ENCODE results near the gene GTPBP3.
"Not testable (repeated sequence)": the region's sequence is repeated elsewhere in the genome, so short reads cannot be mapped to it uniquely, and the experiment has no call there.

The GTPBP3 gene

DNA sequence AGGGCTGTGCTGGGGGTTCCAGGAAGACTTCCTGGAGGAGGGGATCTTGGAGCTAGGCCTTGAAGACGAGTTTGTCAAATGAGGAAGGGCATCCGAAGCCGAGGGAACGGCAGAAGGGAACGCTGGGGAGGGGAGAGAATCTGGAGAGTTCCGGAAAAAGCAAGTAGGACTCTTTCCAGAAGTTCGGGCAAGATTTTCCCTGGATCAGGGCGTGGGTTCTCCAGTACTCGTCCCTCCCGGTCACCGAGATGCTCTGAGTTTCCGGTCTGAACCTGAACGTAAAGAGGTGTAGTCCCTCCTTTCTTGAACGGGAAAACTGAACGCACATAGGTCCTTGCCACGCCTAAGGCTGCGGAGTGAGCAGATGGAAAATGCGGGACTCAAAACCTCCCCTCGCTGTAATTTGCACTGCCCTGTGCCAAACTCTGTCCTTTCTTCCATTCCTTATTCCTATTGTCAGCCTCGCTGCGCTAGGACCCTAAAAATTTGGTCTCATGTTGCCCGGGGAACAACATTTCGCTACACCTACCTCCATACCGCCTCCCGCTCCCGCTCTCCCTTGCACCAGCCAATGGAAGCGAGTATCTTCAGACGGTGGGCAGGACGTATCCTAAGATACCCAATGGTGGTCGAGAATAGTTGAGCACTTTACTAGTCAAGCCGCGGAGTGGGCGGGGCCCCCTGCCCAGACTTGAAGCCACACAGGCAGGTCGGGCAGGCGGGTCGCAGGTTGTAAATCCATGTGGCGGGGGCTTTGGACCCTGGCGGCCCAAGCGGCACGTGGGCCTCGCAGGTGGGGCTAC is at the start of gene GTPBP3:
Gene GTPBP3 (plus strand): TSS at position 682 of the 803 bp plus-strand sequence. CDS start 59 bp downstream, at position 741.
- peak; percentile 99 for DNase-seq

- no peak for DNase-seq
Measured at GRCh38 chr19:17289489-17289888, 47.9 kb upstream of the GTPBP3 start.

- DNase-seq: no peak
Measured at GRCh38 chr19:17292301-17293074, 44.9 kb upstream of the GTPBP3 start.

- no peak for DNase-seq
Measured at GRCh38 chr19:17293605-17294004, 43.7 kb upstream of the GTPBP3 start.

- DNase-seq: no peak
Measured at GRCh38 chr19:17294051-17294891, 43.1 kb upstream of the GTPBP3 start.

DNA sequence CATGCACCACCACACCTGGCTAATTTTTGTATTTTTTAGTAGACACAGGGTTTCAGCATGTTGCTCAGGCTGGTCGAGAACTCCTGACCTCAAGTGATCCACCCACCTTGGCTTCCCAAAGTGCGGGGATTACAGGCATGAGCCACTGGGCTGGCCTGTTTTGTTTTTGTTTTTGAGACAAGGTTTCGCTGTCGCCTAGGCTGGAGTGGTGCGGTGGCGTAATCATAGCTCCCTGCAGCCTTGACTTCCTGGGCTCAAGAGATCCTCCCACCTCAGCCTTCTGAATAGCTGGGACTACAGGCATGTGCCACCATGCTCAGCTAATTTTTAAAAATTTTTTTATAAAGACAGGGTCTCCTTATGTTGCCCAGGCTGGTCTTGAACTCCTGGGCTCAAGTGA is 41.8 kb upstream of the GTPBP3 start:
- DNase-seq: not testable (repeated sequence)

GRCh38 chr19:17296273-17296672 is 41.1 kb upstream of the GTPBP3 start:
- DNase-seq: no peak

GRCh38 chr19:17296976-17297375 is 40.4 kb upstream of the GTPBP3 start:
- DNase-seq: no peak

DNA sequence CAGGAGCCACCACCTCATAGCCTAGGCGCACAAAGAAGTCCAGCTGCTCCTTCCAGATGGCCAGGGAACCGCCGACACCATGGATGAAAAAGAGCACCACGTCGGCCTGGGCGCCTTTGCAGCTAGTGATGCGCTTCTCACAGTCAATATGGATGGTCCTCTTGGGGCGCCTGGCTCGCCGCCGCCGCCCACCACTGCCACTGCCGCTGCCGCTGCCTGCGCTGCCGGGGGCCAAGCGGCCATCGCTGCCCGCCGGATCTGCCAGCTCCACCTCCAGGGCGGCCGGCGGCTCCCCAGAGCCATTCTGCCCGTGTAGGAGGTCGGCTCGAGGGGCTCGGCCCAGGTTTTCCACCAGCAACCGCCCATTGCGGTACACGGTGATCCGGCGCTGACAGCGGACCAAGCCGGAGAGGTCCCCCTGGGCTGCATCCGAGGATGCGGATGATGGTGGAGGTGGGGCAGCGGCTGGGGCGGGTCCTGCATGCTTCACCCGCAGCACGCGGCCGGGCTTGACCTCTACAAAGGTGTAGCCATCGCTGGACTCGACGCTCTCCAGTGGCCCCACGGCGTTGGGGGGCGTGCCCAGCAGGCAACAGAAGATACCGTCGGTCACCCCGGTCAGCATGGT is 36.2 kb upstream of the GTPBP3 start:
- DNase-seq: no peak

DNA sequence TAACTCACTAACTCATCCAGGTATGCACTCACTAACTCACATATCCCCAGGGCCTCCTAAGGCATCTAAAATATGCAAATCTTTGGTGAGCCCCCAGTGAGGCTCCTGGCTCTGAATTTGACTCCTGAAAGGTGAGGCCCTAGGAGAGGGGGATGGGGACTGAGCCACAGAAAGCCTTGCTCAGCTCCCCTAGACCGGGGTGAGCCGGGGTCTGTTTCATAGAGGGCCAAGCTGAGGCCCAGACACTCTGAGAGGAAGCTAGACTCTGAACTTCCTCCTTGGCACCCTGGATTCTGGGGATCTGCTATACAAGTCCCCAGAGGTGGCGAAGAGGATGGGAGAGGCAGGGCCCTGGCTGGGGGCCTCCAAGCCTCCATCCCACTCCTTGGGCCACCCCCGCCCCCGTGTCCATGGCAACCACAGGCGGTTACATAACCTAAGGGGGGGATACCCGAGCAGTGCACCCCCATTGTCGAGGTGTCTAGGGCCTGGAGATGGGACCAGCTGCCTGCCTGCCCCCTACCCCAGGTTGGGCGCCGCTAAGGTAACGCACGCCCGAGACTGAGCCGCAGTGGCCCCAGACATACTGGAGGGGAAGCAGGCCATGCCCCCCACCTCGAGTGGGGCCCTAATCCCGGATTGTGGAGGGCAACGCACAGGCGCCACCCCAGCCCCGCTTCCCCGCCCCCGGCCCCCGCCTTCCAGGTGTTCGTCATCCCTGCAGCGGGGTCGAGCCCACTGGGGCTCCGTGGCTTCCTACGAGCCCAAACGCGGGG is 34.8 kb upstream of the GTPBP3 start:
- no peak for DNase-seq

DNA sequence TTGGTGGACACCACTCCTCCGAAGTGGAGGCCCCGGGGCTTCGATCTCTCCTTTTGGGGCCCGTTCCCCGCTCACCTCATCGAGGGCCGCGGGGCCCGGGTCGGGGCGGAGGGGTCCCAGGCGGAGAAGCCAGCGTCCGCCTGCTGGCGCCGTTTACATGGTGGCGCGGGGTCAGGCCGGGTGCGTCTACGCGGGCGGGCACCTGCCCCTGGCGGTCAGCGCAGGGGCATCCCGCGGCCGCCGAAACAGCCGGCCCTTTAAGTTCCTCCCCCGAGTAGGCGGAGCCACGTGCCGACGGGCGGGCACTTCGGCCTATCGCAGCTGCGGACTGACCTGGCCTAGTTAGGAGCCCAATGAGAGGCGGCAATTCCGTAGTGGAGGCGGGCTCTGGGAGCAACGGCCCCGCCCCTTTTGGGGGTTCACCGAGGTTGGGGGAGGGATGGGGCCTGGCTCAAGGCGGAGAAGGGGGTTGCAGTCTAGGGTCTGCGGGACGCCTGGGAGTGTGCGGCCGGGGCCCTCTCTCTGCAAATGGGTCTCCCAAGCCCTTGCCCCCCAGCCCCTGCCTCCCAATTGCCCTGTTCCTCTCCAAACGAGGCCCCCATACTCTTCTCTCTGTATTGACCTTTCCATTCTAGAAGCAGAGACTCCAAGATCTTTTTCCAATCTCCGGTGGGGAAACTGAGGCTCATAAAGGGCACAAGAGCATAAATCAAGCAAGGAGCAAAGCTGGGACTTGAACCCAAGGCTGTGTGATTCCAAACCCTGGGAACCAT is 34.0 kb upstream of the GTPBP3 start, which contains the start of gene ABHD8:
Gene ABHD8 (minus strand): TSS at position 259 of the 773 bp plus-strand sequence. CDS start 1,809 bp downstream, outside the sequence.
- DNase-seq: peak; percentile 94

DNA sequence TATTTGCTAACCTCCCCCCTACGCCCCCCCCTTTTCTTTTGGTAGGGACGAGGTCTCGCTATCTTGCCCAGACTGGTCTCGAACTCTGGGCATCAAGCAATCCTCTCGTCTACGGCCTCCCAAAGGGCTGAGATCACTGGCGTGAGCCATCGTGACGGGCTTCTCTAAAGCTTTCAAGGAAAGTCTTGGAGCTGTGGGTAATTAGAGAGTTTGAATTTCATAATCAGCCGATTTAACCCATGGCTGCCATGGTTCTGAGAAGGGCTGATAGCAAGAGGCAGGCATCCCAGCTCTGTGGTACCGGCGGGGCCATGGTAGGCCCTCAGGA is 33.4 kb upstream of the GTPBP3 start:
- DNase-seq: no peak

DNA sequence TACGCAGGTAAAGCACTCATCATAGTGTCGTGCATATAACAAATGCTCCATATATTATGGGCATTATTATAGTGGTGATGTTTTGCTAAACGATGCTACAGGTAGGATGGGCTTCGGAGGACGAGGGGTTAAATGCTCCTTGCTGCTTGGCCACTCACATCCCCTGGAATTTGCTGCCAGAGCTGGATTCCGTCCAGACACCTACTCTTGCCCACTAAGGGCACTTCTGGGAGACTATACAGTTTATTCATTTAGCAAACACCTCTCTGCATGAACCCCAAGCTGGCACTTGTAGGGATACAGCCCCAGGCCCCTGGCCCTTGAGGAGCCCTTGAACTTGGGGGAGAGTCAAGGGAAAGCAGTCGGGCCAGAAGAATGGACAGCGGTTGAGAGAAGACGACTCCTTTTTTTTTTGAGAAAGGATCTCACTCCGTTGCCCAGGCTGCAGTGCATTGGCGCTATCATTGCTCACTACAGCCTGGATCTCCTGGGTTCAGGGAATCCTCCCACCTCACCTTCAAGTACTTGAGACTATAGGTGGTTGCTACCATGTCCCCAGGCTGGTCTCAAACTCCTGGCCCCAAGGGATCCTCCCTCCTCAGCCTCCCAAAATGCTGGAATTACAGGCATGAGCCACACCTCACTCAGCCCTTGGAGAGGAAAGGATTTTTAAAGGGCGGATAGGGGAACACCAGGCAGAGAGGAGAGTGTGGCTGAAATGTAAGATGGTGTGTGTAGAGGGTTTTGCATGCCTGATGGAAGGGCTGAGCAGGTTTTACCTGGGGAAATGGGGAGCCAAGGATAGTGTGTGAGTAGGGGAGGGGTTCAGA is 32.8 kb upstream of the GTPBP3 start:
- DNase-seq: no peak

GRCh38 chr19:17305216-17305516 is 32.2 kb upstream of the GTPBP3 start:
- DNase-seq: no peak

- peak; percentile 97 for DNase-seq
Measured at GRCh38 chr19:17305517-17306284, 31.7 kb upstream of the GTPBP3 start, which contains the start of gene MRPL34. TSS of gene MRPL34 (plus strand) at chr19:17305872. CDS start at chr19:17305893, 21 bp downstream.

- DNase-seq: no peak
Measured at GRCh38 chr19:17306285-17306714, 31.1 kb upstream of the GTPBP3 start.

DNA sequence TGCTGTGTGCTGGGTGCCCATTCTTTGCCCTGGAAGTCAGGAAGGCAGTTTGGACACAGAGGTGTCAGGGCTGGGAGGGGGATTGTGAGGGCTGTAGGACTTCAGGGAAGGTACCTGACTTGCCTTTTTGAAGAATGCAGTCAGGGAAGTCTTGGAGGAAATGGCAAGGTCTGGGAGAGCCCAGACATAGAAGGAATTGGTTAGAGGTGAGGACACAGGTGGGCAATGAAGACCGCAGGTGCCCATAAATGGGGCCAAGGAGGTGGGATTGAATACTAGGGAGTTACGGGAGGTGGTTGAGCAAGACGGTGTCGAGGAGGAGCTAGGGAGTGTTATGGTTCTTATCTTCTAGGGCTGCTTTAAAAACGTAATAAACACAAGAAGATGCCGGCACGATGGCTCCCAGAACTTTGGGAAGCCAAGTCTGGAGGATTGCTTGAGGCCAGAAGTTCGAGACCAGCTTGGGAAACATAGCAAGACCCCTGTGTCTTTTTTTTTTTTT is 29.4 kb upstream of the GTPBP3 start:
- no peak for DNase-seq

DNA sequence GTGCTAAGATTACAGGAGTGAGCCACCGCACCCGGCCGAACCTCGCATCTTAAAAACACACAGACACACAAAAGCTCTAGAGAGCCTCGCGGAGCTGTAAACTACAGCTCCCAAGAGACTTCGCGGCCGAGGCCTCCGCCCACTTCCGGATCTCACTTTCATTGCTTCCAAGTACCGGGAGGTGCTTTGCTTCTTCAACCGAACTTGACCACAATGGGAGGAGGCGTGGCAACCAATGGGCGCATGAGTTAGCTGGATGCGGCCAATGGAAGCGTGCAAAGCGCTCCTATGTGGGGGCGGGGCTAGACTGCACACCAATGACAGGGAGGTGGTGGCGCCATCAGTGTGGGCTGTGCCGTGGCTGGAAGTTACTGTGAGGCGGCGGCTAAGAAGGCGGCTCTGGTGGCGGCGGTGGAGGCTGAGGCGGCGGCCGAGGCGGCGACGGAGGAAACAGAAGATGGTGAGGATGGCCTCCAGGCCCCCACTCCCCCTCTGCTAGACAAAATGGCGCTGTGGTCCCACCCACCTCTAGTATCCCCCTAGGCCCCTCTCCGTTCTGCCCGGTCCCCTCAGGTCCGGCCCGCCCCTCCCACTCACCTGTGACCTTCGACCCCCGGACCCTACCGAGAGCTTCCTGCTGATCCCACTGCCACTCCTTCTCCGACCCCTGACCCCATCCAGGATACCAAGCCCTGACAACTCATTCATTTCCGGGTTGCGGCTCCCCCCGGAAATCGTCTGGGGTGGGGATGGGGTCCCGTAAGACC is 28.0 kb upstream of the GTPBP3 start, which contains the start of gene DDA1:
Gene DDA1 (plus strand): TSS at position 366 of the 767 bp plus-strand sequence. CDS start 92 bp downstream, at position 458.
- DNase-seq: peak; percentile 99
